GM13976 (cell line): ENCODE measurements around the gene MED4.

Experiments used
- DNase-seq: peaks from one replicate; pipeline ENCODE4 v3.0.0; 2012; ENCODE audit warnings: low spot score
- in situ Hi-C: fragments of 300-500 bp; cut with MboI; formaldehyde crosslinking; loops from one replicate; pipeline ENCODE4 v1.12.0; 2022; ENCODE audit warnings: low sequenced_read_pairs, mixed read lengths, inconsistent platforms; ENCODE audit not compliant: unreplicated experiment
- TF ChIP-seq, protein P1 (sequence below): IDR thresholded peaks from 2 replicates; pipeline ENCODE4 v1.5.1; 2012; ENCODE audit warnings: borderline replicate concordance, mild to moderate bottlenecking; ENCODE audit not compliant: insufficient read depth; ENCODE audit errors: extremely low read depth, missing control alignments, control extremely low read depth

The MED4 gene

DNA sequence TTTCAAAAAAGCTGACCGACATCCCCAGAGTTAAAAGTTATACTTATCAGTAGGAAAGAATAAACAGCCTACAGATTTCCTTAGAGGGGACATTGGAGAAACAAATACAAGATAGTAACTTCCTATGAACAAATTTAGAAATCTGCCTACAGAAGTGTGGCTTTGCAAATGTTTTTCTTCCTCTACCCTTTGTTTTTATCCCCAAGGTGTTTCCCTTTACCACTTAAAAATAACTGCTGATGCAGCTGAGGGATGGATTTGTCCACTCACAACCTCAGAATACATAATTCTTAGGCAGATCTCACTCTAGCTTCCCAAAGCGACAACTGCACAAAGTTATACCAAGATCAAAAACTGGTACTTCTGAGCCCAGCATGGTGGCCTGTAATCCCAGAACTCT is 20.9 kb downstream of the MED4 start:
- TF ChIP-seq, protein P1, sequence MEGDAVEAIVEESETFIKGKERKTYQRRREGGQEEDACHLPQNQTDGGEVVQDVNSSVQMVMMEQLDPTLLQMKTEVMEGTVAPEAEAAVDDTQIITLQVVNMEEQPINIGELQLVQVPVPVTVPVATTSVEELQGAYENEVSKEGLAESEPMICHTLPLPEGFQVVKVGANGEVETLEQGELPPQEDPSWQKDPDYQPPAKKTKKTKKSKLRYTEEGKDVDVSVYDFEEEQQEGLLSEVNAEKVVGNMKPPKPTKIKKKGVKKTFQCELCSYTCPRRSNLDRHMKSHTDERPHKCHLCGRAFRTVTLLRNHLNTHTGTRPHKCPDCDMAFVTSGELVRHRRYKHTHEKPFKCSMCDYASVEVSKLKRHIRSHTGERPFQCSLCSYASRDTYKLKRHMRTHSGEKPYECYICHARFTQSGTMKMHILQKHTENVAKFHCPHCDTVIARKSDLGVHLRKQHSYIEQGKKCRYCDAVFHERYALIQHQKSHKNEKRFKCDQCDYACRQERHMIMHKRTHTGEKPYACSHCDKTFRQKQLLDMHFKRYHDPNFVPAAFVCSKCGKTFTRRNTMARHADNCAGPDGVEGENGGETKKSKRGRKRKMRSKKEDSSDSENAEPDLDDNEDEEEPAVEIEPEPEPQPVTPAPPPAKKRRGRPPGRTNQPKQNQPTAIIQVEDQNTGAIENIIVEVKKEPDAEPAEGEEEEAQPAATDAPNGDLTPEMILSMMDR, result no peak
- no peak for DNase-seq
- in situ Hi-C loops, result no loop called here

DNA sequence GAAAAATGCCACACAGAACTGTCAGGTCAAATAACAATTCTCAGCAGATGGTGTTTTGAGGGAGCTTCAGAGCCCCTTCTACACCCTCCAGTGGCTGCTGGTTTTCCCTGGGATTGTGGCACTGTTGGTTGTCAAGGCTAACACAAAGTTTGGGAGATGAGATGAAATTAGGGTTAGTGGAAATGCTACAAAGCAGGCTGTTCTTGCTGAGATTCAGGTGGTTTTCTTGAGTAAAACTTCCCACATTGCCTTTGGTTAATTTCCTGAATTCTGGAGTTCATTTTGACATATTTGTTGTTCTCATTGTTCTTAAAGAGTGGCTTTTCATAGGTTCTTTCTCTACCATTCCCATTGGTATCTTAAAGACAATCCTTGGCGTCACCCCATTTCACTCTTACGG is 22.1 kb downstream of the MED4 start:
- TF ChIP-seq, protein P1, result no peak
- in situ Hi-C loops, result no loop called here
- no peak for DNase-seq

DNA sequence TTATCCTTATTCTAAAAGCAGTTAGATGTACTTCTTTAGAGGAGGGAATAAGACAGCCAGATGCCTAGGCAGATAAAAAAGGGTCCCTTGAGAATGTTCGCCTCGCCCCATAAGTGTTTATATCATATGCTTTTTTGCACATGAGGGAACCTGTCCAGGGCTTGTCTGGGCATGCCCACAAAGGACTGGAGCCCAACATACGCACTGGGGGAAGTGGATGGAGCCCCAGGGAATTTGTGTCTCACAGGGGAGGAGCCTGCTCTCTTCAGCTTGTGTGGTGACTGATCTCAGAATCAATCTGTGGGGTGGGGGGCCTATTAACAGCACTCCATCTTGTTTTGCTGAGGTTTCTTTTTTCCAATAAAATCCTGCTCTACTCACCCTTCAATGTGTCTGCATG is 22.6 kb downstream of the MED4 start:
- TF ChIP-seq, protein P1, result no peak

DNA sequence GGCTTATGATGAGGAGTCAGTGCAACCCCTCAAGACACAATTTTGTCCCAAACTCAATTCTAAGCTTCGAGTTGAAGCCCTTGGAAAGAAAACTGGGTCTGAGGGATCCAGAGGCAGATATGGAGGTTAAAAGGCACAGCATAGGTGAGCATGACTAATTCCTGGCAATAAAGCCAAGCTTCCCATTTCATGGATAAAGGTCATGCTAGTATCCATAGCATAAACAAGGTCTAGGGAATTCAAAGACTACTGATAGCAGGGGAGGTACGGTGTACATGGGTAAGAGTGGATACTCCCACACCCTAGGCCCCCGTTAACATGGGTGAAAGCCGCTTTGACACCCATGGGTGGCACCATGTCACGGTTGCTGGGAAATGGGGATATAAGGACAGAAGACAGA is 24.0 kb downstream of the MED4 start:
- in situ Hi-C loops, result no loop called here
- DNase-seq, result no peak
- TF ChIP-seq, protein P1, result no peak

More for the DNA sequence above, 22.6 kb downstream of the MED4 start:
- in situ Hi-C loops, result no loop called here
- DNase-seq, result no peak

DNA sequence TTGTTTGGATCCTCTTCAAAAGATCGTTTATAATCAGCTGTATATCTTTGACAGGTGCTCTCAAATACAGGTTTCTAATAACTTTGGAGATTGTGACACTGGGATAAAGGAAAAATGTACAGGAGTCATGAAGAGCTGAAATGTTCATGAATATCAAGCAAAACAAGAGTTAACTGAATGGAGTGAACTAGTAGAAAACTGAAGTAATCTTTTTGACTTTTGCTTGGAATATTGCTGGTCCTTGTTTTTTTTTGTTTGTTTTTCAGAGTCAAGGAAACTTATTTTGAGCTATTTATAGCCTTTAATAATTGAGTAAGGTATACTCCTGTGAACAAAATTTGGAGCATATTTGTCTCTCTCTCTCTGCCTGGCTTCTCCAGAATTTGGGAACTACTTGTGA is 25.3 kb downstream of the MED4 start:
- in situ Hi-C loops, result no loop called here

DNA sequence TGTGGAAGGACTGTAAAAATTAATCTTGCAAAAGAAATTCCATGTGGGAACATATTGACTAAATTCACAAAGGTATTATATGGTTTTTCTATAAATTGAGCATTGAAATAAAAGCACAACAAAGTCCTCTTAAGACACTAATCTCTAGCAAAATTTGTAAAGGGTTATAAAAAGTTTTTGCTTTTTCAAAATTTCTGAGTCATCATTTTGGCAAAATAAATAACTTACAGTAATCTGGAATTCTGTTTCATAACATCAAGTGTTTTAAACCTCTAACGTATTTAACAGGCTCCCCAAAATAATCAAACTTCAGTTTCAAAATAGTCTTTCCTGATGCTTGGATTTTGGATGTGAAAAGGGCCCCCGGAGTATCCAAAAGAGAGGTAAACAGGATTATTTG is 26.0 kb downstream of the MED4 start:
- DNase-seq, result no peak
- in situ Hi-C loops, result no loop called here
- TF ChIP-seq, protein P1, result no peak

More for the DNA sequence above, 25.3 kb downstream of the MED4 start:
- TF ChIP-seq, protein P1, result no peak
- no peak for DNase-seq

DNA sequence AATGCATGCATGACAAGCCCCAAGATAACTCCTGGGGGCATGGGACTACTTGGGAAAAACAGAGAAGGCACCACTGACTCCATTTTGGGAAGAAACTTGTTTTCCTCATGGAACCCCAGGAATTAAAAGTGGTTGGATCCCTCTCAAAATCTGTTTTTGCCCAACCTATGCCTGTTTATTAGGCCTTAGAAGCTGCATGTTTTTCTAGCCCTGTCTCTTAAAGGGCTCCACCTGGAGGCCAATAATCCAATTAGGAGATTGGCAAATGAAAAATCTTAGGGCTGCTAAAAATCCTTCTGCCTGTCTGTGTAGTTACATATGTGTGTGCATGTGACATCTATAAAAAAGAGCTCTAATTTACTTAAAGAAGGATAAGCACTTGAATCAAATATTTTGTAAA is 26.9 kb downstream of the MED4 start:
- TF ChIP-seq, protein P1, result no peak
- no peak for DNase-seq
- in situ Hi-C loops, result no loop called here
